Osteoblast (primary cell): ENCODE results near the gene SMCO2. TPM values are rescaled to one million over a fixed set of nuclear protein-coding genes. Genes with fewer than 3 reads are reported as not detected.

Source experiments
- DNase-seq: peaks from one replicate; pipeline ENCODE4 v3.0.0; 2011; ENCODE audit warnings: low spot score, mixed read lengths; ENCODE audit not compliant: insufficient read length; ENCODE audit errors: missing footprints
- H2AFZ ChIP-seq: 2 replicates; pipeline ENCODE4 v1.6.0; 2011; ENCODE audit warnings: mild to moderate bottlenecking, low read length
- H3K27ac ChIP-seq: 2 replicates; pipeline ENCODE4 v1.5.1; 2011; ENCODE audit warnings: mild to moderate bottlenecking, low read depth, low read length, moderate library complexity
- H3K27me3 ChIP-seq: 2 replicates; pipeline ENCODE4 v1.6.0; 2012; ENCODE audit warnings: mild to moderate bottlenecking, control low read depth, inconsistent platforms, low read length, moderate library complexity; ENCODE audit not compliant: insufficient read depth
- H3K36me3 ChIP-seq: 2 replicates; pipeline ENCODE4 v1.5.1; 2011; ENCODE audit warnings: mild to moderate bottlenecking, low read length, control low read depth, moderate library complexity; ENCODE audit not compliant: insufficient read depth
- H3K4me1 ChIP-seq: 2 replicates; pipeline ENCODE4 v1.5.1; 2011; ENCODE audit warnings: mild to moderate bottlenecking, low read length, control low read depth, moderate library complexity; ENCODE audit not compliant: insufficient read depth
- H3K4me2 ChIP-seq: 2 replicates; pipeline ENCODE4 v1.6.0; 2011; ENCODE audit warnings: mild to moderate bottlenecking, low read length; ENCODE audit not compliant: insufficient read depth
- H3K4me3 ChIP-seq: fragments of 200-600 bp; sonication (generic); 3 replicates; pipeline ENCODE4 v1.5.1; 2012; ENCODE audit warnings: mild to moderate bottlenecking, low read length, inconsistent platforms; ENCODE audit not compliant: insufficient read depth
- H3K79me2 ChIP-seq: 2 replicates; pipeline ENCODE4 v1.6.0; 2012; ENCODE audit warnings: mild to moderate bottlenecking, low read length, control low read depth, inconsistent platforms; ENCODE audit not compliant: insufficient read depth
- H3K9me3 ChIP-seq: 2 replicates; pipeline ENCODE4 v1.5.1; 2011; ENCODE audit warnings: low read depth, low read length, control low read depth
- H4K20me1 ChIP-seq: 2 replicates; pipeline ENCODE4 v1.6.0; 2012; ENCODE audit warnings: mild to moderate bottlenecking, low read length, control low read depth; ENCODE audit not compliant: insufficient read depth
- CTCF ChIP-seq: IDR thresholded peaks from 2 replicates; pipeline ENCODE4 v1.5.1; 2011; ENCODE audit warnings: mild to moderate bottlenecking, low read depth, low read length, moderate library complexity; ENCODE audit errors: extremely low read depth
- total RNA-seq: library from RNA; depleted of rRNA; stranded (reverse); fragments of >200 nt; gene quantifications from 2 replicates; pipeline ENCODE4 v1.2.3, GENCODE V29; 2012

The SMCO2 gene
- total RNA-seq, 1 donor: 0.72 TPM

GRCh38 chr12:27472604-27473003 lies 26.1 kb downstream of the SMCO2 start:
- peaks cover 12% of the 10 kb centered on the region for H3K4me1 ChIP-seq
- H3K4me2 ChIP-seq: no peak overlapping the region
- peaks cover 3% of the 10 kb centered on the region for H3K9me3 ChIP-seq
- no peak overlapping the region for H3K4me3 ChIP-seq
- H3K27ac ChIP-seq: no peak overlapping the region
- H3K79me2 ChIP-seq: no peaks in the 10 kb centered on the region
- DNase-seq: no peak
- no peak overlapping the region for H2AFZ ChIP-seq
- H3K36me3 ChIP-seq: no peaks in the 10 kb centered on the region
- no peaks in the 10 kb centered on the region for H3K27me3 ChIP-seq
- H4K20me1 ChIP-seq: no peaks in the 10 kb centered on the region
- no peak for TF ChIP-seq CTCF

- Histone ChIP-seq H3K27me3 (no peaks in the 10 kb centered on the region), H3K79me2 (no peaks in the 10 kb centered on the region), H3K27ac (peak overlapping the region; percentile 44), H4K20me1 (no peaks in the 10 kb centered on the region), H3K9me3 (peaks cover 7% of the 10 kb centered on the region), H3K4me2 (peak overlapping the region; percentile 56), H3K4me3 (no peak overlapping the region), H3K4me1 (peaks cover 12% of the 10 kb centered on the region), H2AFZ (peak overlapping the region; percentile 64), H3K36me3 (no peaks in the 10 kb centered on the region)
- DNase-seq: peak; percentile 86
- TF ChIP-seq CTCF: no peak
These were observed 27.8 kb downstream of the SMCO2 start for GRCh38 chr12:27474344-27474743.

- no peak overlapping the region for H3K4me2 ChIP-seq
- no peak overlapping the region for H2AFZ ChIP-seq
- H4K20me1 ChIP-seq: no peaks in the 10 kb centered on the region
These were observed 30.5 kb downstream of the SMCO2 start for GRCh38 chr12:27477049-27477448.

GRCh38 chr12:27478949-27479348 lies 32.4 kb downstream of the SMCO2 start:
- Histone ChIP-seq H3K4me3 (no peak overlapping the region), H3K4me2 (no peak overlapping the region), H3K36me3 (no peaks in the 10 kb centered on the region), H4K20me1 (no peaks in the 10 kb centered on the region), H2AFZ (no peak overlapping the region), H3K79me2 (no peaks in the 10 kb centered on the region), H3K4me1 (peaks cover 11% of the 10 kb centered on the region), H3K9me3 (peaks cover 7% of the 10 kb centered on the region), H3K27ac (no peak overlapping the region), H3K27me3 (no peaks in the 10 kb centered on the region)
- TF ChIP-seq CTCF: no peak
- no peak for DNase-seq

More at GRCh38 chr12:27477049-27477448, 30.5 kb downstream of the SMCO2 start:
- DNase-seq: no peak
- no peak for TF ChIP-seq CTCF
- Histone ChIP-seq H3K9me3 (peaks cover 7% of the 10 kb centered on the region), H3K4me1 (peaks cover 12% of the 10 kb centered on the region), H3K4me3 (no peak overlapping the region), H3K27me3 (no peaks in the 10 kb centered on the region), H3K36me3 (no peaks in the 10 kb centered on the region), H3K79me2 (no peaks in the 10 kb centered on the region), H3K27ac (no peak overlapping the region)
